ENCODE measurements around the gene TXNRD1.
"Not testable (repeated sequence)": the region's sequence is repeated elsewhere in the genome, so short reads cannot be mapped to it uniquely, and the experiment has no call there.

TXNRD1 gene

GRCh38 chr12:104386461-104386860 lies 170.9 kb downstream of the TXNRD1 start (continued):
- TF ChIP-seq, protein P1, sequence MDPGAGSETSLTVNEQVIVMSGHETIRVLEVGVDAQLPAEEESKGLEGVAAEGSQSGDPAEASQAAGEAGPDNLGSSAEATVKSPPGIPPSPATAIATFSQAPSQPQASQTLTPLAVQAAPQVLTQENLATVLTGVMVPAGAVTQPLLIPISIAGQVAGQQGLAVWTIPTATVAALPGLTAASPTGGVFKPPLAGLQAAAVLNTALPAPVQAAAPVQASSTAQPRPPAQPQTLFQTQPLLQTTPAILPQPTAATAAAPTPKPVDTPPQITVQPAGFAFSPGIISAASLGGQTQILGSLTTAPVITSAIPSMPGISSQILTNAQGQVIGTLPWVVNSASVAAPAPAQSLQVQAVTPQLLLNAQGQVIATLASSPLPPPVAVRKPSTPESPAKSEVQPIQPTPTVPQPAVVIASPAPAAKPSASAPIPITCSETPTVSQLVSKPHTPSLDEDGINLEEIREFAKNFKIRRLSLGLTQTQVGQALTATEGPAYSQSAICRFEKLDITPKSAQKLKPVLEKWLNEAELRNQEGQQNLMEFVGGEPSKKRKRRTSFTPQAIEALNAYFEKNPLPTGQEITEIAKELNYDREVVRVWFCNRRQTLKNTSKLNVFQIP (CRISPR knock-in tag; IDR thresholded peaks at IDR 0.05; ENCODE audit: borderline replicate concordance, low read depth), result no peak
- no peak for TF ChIP-seq CSDC2 (CRISPR knock-in tag; IDR thresholded peaks at IDR 0.05)
- no peak for TF ChIP-seq TOX (CRISPR knock-in tag; IDR thresholded peaks at IDR 0.05; ENCODE audit: borderline replicate concordance)
- no peak for TF ChIP-seq ZFP30 (CRISPR knock-in tag; IDR thresholded peaks at IDR 0.05)

DNA sequence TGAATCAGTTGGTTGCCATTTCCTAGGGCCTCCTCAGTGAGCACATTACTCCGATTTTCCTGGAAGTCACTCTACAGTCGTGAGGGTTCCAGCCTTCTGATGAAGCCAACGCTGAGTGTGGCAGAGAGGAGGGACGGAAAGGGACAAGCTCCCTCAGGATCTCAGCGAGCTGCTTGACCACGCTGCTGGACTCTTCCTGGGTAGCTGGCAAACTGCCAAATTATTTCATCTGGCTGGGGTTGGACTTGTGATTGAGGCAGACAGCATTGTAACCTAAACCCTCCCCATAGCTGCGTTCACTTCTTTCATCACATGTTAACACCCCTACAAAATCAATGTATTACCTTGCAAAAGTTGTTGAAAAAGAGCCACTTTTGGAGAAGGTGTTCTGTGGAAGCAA lies 171.6 kb downstream of the TXNRD1 start:
- TF ChIP-seq TCF4 (CRISPR knock-in tag; IDR thresholded peaks at IDR 0.05; ENCODE audit: borderline replicate concordance) (no peak), GLIS3 (CRISPR knock-in tag; IDR thresholded peaks at IDR 0.05) (no peak), ZNF565 (CRISPR knock-in tag; conservative IDR thresholded peaks at IDR 0.05; ENCODE audit: low read depth) (no peak), BACH2 (CRISPR knock-in tag; IDR thresholded peaks at IDR 0.05; ENCODE audit: borderline replicate concordance) (no peak), TSHZ2 (CRISPR knock-in tag; IDR thresholded peaks at IDR 0.05) (no peak), ARNTL (CRISPR knock-in tag; IDR thresholded peaks at IDR 0.05; ENCODE audit: borderline replicate concordance, low read depth) (no peak), CSRNP3 (CRISPR knock-in tag; IDR thresholded peaks at IDR 0.05) (no peak), ZNF70 (CRISPR knock-in tag; IDR thresholded peaks at IDR 0.05) (no peak), RARB (CRISPR knock-in tag; IDR thresholded peaks at IDR 0.05) (no peak), PPARA (CRISPR knock-in tag; IDR thresholded peaks at IDR 0.05; ENCODE audit: borderline replicate concordance) (no peak), CSDC2 (CRISPR knock-in tag; IDR thresholded peaks at IDR 0.05) (no peak), ISL1 (CRISPR knock-in tag; IDR thresholded peaks at IDR 0.05) (no peak), ZFP30 (CRISPR knock-in tag; IDR thresholded peaks at IDR 0.05) (no peak), OSR1 (CRISPR knock-in tag; IDR thresholded peaks at IDR 0.05) (no peak), SNAI2 (CRISPR knock-in tag; IDR thresholded peaks at IDR 0.05) (no peak), TOX (CRISPR knock-in tag; IDR thresholded peaks at IDR 0.05; ENCODE audit: borderline replicate concordance) (no peak), ZFP3 (CRISPR knock-in tag; IDR thresholded peaks at IDR 0.05) (no peak)
- TF ChIP-seq, protein P2, sequence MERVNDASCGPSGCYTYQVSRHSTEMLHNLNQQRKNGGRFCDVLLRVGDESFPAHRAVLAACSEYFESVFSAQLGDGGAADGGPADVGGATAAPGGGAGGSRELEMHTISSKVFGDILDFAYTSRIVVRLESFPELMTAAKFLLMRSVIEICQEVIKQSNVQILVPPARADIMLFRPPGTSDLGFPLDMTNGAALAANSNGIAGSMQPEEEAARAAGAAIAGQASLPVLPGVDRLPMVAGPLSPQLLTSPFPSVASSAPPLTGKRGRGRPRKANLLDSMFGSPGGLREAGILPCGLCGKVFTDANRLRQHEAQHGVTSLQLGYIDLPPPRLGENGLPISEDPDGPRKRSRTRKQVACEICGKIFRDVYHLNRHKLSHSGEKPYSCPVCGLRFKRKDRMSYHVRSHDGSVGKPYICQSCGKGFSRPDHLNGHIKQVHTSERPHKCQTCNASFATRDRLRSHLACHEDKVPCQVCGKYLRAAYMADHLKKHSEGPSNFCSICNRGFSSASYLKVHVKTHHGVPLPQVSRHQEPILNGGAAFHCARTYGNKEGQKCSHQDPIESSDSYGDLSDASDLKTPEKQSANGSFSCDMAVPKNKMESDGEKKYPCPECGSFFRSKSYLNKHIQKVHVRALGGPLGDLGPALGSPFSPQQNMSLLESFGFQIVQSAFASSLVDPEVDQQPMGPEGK (CRISPR knock-in tag; IDR thresholded peaks at IDR 0.05; ENCODE audit: borderline replicate concordance), result no peak
- ATAC-seq, result peak; percentile 41; the same call in 1 of the 3 replicates

- ATAC-seq, result not testable (repeated sequence)
Measured at GRCh38 chr12:104394086-104394485, 178.5 kb downstream of the TXNRD1 start.

Data from SK-N-SH treated with all-trans-retinoic acid at 6 μM for 48 hours (cell line).